Retina (tissue), 1 donor: ENCODE measurements around the gene ZNF836.
"Not testable (repeated sequence)": the region's sequence is repeated elsewhere in the genome, so short reads cannot be mapped to it uniquely, and the experiment has no call there.

Experiments used
- DNase-seq: peaks from one replicate; pipeline ENCODE4 v3.0.0-alpha.2; 2016

Gene ZNF836

DNA sequence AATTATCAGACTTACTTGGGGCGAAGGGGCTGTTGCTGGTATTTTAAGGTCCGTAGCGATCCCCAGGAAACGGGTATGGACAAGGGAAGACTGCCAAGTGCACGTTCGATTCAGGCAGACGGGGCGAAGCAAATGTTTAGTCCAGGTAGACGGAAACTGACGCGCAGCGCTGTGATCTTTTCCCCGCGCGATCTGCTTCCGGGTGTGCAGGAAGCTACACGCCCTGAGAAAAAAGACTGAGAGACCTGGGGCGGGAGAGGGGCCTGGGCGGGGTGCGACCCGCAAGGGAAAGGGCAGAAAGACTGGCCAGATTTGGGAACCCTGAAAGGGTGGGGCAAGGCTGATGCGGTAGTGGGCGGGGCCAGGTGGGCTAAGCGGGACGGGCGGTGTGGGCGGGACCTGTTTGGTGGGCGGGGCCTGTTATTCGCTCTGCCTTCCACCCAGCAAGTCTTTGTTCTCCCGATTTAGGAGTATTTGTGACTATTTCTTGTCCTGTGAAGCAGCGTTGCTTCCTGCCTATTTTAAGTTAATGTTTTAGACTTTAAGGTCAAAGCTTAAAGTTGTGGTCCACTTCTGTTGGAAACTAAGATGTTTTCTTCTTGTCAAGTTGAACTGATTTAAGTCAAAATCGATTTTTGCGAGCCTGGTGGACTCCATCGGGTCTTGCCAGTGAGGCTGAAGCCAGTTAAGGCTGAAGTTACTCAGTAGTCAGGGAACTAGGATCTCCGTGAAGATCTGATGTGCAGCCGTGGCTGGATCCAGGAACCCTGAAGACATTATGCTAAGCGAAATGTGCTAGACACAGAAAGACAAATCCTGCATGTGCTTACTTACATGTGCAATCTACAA, at the start of gene ZNF836:
Gene ZNF836, minus strand, starts transcription at position 301 of the 849 bp plus-strand sequence. CDS start 3,549 bp downstream, outside the sequence.
- peak; percentile 78 for DNase-seq

DNA sequence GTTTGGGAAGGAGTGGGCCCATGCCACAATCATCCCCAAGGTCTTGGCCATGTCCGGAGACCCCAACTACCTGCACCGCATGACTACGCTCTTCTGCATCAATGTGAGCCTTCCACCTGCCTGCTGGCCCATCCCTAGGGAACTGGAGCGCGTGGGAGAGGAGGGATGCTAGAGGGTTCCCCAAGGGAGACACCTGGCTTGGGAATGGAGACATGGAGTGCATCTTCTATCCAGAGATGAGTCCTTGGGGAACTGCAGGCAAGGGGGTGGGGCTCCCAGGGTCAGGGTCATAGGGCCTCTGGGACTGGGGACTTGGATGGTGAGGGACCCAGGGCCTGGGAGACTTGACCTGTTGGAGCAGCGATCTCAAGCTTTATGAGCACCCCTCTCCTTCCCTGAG, 49.6 kb upstream of the ZNF836 start:
- DNase-seq = no peak

DNA sequence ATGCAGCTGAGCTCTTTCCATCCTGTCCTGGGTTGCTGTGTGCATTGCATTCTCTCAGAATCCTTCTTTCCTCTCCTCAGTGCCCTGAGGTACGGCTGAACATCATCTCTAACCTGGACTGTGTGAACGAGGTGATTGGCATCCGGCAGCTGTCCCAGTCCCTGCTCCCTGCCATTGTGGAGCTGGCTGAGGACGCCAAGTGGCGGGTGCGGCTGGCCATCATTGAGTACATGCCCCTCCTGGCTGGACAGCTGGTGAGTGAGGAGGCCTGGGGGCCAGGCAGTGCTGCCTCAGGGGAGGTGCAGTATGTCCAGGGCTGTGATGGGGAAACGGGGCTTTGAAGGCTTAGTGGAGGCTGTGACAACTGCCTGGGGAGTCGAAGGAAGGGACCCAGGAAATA, 48.2 kb upstream of the ZNF836 start:
- DNase-seq = no peak

DNA sequence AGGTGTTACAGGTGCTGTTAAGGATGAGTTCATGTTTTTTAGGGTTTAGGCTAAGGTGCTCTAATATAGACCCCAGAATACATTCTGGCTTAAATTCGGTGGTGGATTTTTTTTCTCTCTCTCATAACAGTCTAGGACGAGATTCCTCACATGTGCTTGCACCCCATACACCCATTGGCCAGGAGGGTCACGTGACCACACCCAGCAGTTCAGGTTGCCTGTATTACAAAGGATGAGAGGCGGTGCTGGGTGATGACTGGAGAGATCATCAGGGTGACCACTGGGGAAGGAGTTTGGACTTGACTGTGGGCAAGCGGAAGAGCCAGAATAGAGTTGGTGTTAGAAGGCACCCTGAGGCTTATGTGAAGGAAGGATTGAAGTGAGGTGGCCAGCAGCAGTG, 46.2 kb upstream of the ZNF836 start:
- no peak for DNase-seq

DNA sequence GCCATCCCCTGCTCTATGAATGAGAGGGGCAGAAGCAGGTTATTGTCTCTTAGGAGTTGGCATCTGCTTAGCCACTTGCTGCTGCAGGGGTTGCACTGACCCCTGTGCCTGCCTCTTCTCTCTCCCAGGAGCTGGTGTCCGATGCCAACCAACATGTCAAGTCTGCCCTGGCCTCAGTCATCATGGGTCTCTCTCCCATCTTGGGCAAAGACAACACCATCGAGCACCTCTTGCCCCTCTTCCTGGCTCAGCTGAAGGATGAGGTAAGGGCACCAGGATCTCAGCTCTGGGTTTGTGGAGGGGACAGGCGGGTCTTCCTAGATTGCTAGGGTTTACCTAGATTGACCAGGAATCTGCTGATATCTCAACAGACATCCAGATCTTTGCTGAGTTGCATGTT, 45.0 kb upstream of the ZNF836 start:
- no peak for DNase-seq

DNA sequence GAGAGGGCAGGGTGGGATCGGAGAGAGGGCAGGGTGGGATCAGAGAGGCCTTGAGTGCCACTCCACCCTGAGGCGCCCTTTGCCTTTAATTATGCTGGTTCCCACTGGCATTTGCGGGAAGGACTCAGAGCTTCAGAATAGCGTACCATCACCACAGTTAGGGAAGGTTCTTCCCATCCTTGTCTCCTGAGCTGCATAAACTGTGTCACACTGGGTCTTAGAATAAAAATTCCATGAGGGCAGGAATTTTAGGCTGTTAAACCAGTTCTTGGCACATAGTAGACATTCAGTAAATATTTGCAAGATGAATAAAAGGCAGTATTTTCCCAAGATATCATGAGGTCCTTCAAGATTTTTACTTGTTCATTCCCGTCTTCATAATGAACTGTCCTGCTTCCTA, 42.8 kb upstream of the ZNF836 start:
- DNase-seq = no peak

DNA sequence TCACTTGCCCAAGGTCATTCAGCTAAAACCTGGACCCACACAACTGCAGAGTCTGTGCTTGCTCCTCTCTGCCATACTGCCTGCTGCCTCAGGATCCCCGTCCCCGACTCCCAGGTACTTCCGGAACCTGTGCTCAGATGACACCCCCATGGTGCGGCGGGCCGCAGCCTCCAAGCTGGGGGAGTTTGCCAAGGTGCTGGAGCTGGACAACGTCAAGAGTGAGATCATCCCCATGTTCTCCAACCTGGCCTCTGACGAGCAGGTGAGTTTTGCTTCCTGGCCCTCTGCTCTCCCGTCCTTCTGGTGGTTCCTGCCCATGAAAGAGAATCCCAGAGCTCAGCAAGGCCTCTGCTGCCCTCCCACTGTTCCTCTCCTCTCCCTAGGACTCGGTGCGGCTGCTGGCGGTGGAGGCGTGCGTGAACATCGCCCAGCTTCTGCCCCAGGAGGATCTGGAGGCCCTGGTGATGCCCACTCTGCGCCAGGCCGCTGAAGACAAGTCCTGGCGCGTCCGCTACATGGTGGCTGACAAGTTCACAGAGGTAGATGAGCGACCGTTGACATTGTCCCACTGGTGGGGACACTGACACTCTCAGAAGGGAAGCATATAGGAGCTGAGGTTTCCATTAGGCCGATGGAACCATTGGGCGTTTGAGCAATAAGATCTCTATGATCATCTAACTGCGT, 41.3 kb upstream of the ZNF836 start:
- DNase-seq = no peak

DNA sequence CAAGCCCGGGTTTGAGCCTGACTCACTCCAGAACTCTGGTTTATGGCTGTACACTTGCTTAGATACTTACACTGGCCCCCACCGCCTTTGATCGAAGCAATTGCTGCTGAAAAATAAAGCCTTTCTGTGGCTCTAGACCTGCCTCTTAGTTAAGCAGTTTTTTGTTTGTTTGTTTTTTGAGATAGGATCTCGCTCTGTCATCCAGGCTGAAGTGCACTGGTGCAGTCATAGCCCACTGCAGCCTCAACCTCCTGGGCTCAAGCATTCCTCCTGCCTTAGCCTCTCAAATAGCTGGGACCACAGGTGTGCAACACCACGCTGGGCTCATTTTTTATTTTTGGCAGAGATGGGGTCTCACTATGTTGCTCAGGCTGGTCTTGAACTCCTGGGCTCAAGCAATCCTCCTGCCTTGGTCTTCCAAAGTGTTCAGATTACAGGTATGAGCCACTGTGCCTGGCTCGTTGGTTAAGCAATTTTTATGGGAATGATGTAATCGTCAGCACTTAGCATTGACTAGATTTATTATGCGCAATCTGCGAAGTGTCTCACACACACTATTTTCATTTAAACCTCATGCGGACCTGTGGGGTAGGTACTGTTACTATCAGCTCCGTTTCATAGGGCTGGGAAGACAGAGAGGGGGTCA, 40.6 kb upstream of the ZNF836 start:
- no peak for DNase-seq

DNA sequence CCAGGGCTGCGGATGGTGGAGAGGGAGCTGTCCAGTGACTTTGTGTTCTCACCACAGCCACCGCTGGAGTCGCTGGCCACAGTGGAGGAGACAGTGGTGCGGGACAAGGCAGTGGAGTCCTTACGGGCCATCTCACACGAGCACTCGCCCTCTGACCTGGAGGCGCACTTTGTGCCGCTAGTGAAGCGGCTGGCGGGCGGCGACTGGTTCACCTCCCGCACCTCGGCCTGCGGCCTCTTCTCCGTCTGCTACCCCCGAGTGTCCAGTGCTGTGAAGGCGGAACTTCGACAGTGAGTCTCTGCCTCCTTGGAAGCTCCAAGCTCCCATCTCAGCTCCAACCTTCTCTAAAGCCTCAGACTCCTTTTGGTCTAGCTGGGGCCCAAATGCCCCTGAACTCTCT, 39.8 kb upstream of the ZNF836 start:
- no peak for DNase-seq

DNA sequence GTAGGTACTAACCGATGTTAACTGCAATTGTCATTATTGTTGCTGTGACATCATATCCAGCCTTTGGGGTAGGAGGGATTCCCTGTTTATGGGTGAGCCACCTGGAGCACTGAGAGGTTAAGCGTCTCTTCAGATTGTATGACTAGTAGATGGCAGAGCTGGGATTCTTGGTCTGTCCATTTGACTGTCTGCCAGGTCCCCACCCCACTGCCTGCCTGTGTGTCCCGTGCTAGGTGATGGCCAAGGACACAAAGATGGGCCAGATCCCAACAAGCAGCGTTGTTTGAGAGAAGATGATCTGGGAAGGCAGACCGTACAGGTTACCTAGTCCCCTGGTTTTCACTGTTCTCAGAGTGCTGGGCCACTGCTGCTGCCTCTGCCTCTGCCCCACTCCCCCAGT, 35.1 kb upstream of the ZNF836 start:
- DNase-seq = no peak

DNA sequence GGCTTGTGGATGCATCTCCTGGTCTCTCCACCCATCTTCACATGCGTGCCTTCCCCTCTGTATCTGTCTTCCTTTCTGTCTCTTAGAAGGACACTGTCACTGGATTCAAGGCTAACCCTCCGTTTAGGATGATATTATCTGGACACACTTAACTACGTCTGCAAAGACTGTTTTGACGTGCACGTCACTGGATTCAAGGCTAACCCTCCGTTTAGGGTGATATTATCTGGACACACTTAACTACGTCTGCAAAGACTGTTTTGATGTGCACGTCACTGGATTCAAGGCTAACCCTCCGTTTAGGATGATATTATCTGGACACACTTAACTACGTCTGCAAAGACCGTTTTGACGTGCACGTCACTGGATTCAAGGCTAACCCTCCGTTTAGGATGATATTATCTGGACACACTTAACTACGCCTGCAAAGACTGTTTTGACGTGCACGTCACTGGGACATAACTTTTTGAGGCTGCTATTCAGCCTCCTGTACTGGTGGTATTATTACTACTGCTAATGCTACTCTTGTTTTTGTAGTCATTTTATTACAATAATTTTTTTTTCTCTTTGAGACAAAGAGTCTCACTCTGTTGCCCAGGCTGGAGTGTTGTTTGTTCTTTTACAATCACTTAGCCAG, 29.5 kb upstream of the ZNF836 start:
- DNase-seq = not testable (repeated sequence)

DNA sequence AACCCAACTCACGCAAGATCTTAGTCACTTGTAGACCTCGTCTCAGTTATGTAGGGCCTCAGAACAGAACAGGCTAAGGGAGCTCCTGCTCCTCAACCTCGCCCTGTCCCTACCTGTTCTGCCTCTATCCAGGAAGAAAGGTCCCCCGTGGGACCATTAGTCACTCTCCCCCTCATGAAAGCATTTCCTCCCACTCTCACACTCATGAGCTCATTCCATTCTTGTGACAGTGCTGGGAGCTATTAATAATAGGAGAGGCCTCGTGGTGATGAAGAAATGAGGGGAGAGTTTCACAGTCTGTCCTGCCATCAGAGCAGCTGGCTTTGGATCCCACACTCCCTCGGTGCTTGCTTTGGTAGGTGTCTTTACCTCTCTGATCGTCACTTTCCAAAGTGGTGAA, 28.6 kb upstream of the ZNF836 start:
- no peak for DNase-seq

DNA sequence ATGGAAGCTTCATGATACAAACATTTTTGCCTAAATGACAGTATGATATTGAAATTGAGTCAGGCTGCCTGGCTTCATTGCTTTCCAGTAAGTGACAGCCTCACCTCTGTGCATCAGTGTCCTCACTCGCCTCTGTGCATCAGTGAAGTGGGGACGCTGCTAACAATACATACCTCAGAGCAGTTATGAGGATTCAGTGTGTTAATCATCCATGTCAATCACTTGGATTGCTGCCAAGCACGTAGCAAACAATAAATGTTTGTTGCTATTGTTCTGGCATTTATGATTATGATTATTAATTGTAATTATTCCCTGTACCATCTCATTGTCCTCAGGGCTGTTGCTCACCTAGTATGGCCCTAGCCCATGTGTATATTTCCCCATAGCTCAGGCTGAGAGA, 27.3 kb upstream of the ZNF836 start:
- no peak for DNase-seq

DNA sequence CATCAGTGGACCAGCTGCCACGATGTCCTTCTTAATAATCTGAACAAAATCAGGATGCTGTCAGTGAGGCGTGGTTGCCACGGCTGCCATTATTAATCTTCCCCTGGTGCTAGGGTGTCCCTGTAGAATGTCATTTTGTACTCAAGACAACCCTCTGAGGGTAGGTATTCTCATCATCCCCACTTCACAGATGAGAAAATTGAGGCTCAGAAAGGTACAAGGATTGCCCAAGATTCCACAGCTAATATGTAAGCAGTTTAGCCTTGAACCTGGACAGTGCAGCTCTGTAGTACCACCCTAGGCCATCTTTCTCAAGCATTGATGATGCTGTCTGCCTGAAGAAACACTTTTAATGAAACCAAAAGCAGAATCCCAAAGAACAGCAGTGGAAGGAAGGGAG, 26.5 kb upstream of the ZNF836 start:
- DNase-seq = no peak

DNA sequence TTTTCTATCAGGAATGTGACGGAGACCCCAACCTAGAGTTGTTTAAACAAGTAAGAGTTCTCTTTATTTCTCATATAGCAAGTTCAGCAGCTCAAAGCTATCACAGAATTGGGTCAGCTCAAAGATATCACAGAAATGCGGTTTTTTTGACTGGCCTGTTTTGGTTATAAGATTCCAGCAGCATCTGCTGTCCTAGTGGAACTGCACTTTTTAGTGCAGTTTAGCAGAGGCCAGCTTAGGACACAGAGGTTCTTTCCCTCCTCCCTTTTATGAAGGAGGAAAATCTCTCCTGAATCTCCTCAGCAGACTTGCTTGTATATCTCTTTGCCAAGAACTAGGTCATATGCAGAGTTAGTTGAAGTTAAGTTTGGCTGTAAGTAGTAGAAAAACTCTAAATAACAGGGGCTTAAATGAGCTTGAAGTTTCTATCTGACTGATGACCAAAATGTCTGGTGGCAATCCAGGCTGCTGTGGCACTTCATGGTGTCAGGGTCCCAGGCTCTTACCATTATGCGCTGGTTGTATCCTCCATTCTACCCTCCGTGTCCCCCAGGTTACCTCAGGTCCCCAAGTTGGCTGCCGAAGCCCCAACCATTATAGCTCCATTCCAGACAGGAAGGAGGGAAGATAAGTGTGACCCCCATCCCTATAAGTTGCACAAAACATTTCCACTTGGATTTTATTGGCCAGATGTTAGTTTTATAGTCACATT, 25.0 kb upstream of the ZNF836 start:
- DNase-seq = no peak

DNA sequence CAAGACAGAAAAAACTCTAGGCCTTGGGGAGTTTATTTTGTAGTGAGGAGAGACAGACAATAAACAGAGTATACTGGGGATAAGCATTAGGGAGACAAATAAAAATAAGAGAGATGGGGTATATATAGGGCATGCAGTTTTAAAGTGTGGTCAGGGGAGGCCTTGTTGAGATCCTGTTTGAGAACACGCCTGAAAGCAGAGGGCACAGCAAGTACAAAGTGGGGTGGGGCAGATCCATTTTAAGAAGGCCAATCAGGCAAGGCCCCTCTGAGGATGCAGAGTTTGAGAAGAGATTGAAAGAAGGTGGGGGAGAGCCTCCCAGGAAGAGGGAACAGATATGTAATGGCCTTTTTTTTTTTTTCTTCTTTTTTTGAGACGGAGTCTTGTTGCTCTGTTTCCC, 20.5 kb upstream of the ZNF836 start:
- no peak for DNase-seq

DNA sequence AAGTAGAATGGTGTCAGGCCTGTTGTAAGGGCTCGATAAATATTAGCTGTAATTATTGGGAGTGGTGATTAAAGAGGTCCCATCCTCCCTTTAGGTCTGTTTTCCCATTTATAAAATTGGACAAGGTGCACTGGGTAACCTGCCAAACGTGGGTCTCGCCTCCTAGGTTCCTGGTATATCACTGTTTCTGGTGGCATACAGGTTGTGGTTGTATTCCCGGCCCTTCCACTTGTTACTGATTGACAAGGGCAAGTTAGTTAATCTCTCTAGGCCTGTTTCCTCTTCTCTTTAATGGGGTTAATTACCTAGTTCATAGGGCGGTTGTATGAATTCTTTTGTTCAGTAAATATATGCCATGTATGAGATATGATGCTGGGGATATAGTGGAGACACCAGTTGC, 20.0 kb upstream of the ZNF836 start:
- DNase-seq = no peak

DNA sequence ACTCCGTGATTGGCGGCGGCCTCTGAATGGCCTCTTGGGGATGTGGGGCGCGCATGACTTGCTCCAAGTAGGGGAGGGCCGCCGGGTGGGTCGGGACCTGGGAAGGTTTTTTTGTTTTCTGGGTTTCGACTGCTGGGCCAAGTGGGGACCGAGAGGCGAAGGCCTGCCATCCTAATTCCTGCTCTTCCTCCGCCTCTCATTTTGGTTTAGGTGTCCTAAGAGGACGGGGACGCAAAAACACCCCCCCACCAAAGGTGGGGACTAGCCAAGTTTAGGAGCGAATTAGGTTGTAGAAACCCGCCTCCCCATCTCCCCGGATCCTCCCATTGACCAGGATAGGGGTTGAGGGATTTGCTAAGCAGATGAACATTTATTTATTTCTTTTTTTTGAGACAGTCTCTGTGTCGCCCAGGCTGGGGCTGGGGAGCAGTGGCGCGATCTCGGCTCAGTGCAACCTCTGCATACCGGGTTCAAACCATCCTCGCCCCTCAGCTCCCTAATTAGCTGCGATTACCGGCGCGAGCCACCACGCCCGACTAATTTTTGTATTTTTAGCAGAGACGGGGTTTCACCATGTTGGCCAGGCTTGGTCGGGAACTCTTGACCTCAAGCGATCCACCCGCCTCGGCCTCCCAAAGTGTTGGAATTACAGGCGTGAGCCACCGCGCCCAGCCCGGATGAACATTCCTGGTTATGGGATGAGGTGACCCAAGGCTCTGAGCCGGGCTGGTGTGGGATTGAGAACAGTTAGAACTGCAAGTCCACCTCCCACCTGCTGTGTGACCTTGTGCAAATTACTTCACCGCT, 19.3 kb upstream of the ZNF836 start:
- no peak for DNase-seq

DNA sequence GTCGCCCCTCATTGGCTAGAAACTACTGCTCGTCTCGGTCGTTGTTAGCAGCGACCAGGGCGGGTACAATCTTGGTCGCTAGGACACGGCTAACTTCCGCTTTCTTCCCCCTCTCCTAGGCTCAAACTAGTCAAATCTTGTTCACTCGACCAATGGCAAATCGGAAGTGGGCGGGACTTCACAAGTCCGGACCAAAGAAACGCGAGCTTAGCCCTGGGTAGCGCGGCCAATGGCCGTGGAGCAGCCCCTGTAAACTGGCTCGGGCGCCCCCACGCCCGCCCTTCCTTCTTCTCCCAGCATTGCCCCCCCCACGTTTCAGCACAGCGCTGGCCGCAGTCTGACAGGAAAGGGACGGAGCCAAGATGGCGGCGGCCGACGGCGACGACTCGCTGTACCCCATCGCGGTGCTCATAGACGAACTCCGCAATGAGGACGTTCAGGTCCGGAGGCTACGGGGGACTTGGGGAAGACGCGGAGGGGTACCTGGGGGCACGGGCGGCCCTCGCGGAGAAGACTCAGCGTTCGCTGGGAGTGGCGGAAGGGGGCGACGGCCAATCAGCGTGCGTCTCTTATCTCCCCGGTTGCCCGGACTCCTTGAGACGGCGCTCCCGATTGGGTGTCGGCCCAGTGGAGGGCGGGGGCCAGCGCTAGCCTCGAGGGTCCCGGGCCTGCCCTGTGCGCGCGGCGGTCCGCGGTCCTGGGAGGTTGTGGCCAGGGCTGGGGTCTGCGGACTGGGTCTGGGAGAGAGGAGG, 18.5 kb upstream of the ZNF836 start, which contains the start of gene PPP2R1A:
Gene PPP2R1A, plus strand, starts transcription at position 318 of the 752 bp plus-strand sequence. Its CDS starts 45 bp downstream, at position 363.
- DNase-seq = peak; percentile 100

DNA sequence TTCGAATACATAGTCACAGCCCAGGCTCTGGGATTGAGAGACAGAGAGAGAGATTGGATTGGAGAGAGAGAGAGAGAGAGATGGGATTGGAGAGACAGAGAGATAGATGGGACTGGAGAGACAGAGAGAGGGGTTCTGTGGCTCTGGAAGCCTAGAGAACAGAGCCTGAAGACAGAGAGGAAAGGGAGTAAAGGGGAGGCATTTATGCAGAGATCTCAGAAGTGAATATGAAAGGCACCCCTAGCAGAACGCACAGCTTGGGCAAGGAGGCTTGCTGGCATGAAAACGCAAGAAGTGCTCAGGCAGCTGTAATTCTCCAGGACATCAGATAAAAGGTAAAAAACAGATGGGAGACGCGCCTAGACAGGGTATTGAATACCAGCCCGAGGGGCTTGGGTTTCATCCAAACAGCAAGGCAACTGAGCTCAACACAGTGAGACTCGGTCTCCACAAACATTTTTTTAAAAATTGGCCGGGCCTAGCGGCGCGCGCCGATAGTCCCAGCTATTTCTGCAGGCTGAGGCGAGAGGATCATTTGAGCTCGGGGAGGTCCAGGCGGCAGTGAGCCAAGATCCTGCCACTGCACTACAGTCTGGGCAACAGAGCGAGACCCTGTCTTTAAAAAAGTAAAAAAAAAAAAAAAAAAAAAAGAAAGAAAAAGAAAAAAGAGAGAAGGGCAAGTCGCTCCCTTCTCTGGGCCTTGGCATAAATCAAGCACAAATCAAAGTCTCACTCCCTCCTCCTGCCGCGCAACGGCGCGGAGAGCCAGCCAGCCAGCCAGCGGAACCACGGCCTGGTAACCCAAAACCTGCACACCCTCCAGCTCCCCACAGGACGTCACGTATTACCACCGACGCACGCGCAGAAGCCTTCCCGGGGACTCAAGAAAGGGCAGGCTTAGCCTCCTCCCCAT, 17.7 kb upstream of the ZNF836 start:
- DNase-seq = no peak
